Prostate gland (tissue), 2 donors: ENCODE measurements around the gene LRBA. TPM values are rescaled to one million over a fixed set of nuclear protein-coding genes. Genes with fewer than 3 reads are reported as not detected.

Source experiments
- DNase-seq: peaks from one replicate; pipeline ENCODE4 v3.0.0-alpha.2; 2019; ENCODE audit warnings: low spot score
- H3K27ac ChIP-seq, 2 donors: fragments of 200-600 bp; sonication (generic); 2 replicates each; pipeline ENCODE4 v1.5.1; 2017 to 2019
- H3K27me3 ChIP-seq: fragments of 200-600 bp; sonication (generic); replicated peaks from 2 replicates; pipeline ENCODE4 v1.5.1; 2019; ENCODE audit not compliant: insufficient read depth
- H3K36me3 ChIP-seq, 2 donors: fragments of 200-600 bp; sonication (generic); 1 replicate in 1 of 2; 2 replicates in 1 of 2; pipeline versions ENCODE4 v1.5.1 to v1.8.1; 2017 to 2019
- H3K4me1 ChIP-seq: fragments of 200-600 bp; sonication (generic); replicated peaks from 2 replicates; pipeline ENCODE4 v1.5.1; 2019
- H3K4me3 ChIP-seq, 2 donors: fragments of 200-600 bp; sonication (generic); 2 replicates each; pipeline ENCODE4 v1.5.1; 2017 to 2019
- H3K9me3 ChIP-seq: fragments of 200-600 bp; sonication (generic); 2 replicates; pipeline ENCODE4 v1.5.1; 2017
- CTCF ChIP-seq, 4 experiments: fragments of 200-600 bp in 2 of 4; fragments of 450-650 bp in 2 of 4; sonication (generic) in 2 of 4; IDR thresholded peaks; 1 replicate in 3 of 4; 2 replicates in 1 of 4; pipeline ENCODE4 v1.5.1; 2016 to 2019; ENCODE audit warnings: antibody characterized with exemption in 4 of 4, mild to moderate bottlenecking in 2 of 4, moderate library complexity in 2 of 4
- POLR2A ChIP-seq: fragments of 450-650 bp; IDR thresholded peaks from one replicate; pipeline ENCODE4 v1.6.1; 2016; ENCODE audit warnings: antibody characterized with exemption, mild to moderate bottlenecking
- POLR2AphosphoS5 ChIP-seq: sonication (generic); formaldehyde crosslinking; IDR thresholded peaks from one replicate; pipeline ENCODE4 v1.6.1; 2017; ENCODE audit warnings: antibody characterized with exemption
- WGBS: methylation state at CpG from one replicate; pipeline ENCODE4 v1.1.5; 2018; 5-methylcytosine and 5-hydroxymethylcytosine counted together
- intact Hi-C: fragments of 100-400 bp; cut with DNase I; formaldehyde crosslinking; loops from one replicate; pipeline ENCODE4 v1.14.2; 2022
- total RNA-seq, 2 donors: library from RNA; depleted of rRNA; stranded (reverse); fragments of >200 nt; gene quantifications; one replicate each; pipeline ENCODE4 v1.1.0, GENCODE V29; 2016

LRBA gene
- total RNA-seq, 2 donors from 2014 or later: 69.8 to 79.8 TPM

- H3K36me3 ChIP-seq: no peaks in the 10 kb centered on the region
- TF ChIP-seq POLR2A: no peak
- no peak for TF ChIP-seq POLR2AphosphoS5
- no peak for TF ChIP-seq CTCF (IDR thresholded peaks at IDR 0.05)
These were observed 106.0 kb downstream of the LRBA start for GRCh38 chr4:150909116-150909515.

GRCh38 chr4:150906987-150907633 lies 108.0 kb downstream of the LRBA start:
- H3K27me3 ChIP-seq: no peaks in the 10 kb centered on the region
- TF ChIP-seq POLR2A (no peak), CTCF (IDR thresholded peaks at IDR 0.05) (no peak), POLR2AphosphoS5 (no peak)
- H3K9me3 ChIP-seq: no peaks in the 10 kb centered on the region
- 50% methylated on average over 3 of the region's 3 CpGs for WGBS
- no peaks in the 10 kb centered on the region for H3K36me3 ChIP-seq
- H3K4me1 ChIP-seq: no peaks in the 10 kb centered on the region
- DNase-seq: no peak
- no peak overlapping the region for H3K27ac ChIP-seq
- H3K4me3 ChIP-seq: no peak overlapping the region
- intact Hi-C loops: no loop called here

More at GRCh38 chr4:150909116-150909515, 106.0 kb downstream of the LRBA start:
- no peak overlapping the region for H3K27ac ChIP-seq
- 88% methylated on average over 3 of the region's 3 CpGs for whole genome bisulfite sequencing
- no peaks in the 10 kb centered on the region for H3K27me3 ChIP-seq
- no peaks in the 10 kb centered on the region for H3K4me1 ChIP-seq
- DNase-seq: no peak
- no peaks in the 10 kb centered on the region for H3K9me3 ChIP-seq
- intact Hi-C loops: no loop called here
- H3K4me3 ChIP-seq: no peak overlapping the region

GRCh38 chr4:150904671-150905070 lies 110.4 kb downstream of the LRBA start:
- Histone ChIP-seq H3K4me3 (no peak overlapping the region), H3K4me1 (no peaks in the 10 kb centered on the region), H3K27ac (no peak overlapping the region), H3K9me3 (no peaks in the 10 kb centered on the region), H3K36me3 (no peaks in the 10 kb centered on the region), H3K27me3 (no peaks in the 10 kb centered on the region)
- DNase-seq: no peak
- WGBS: 80% methylated on average over 3 of the region's 3 CpGs
- intact Hi-C loops: no loop called here
- no peak for TF ChIP-seq POLR2AphosphoS5
- TF ChIP-seq CTCF (IDR thresholded peaks at IDR 0.05): no peak
- no peak for TF ChIP-seq POLR2A

- no peak for DNase-seq
- no peak overlapping the region for H3K27ac ChIP-seq
- TF ChIP-seq CTCF (IDR thresholded peaks at IDR 0.05) (no peak), POLR2A (no peak), POLR2AphosphoS5 (no peak)
- H3K4me3 ChIP-seq: no peak overlapping the region
- no peaks in the 10 kb centered on the region for H3K4me1 ChIP-seq
- no peaks in the 10 kb centered on the region for H3K36me3 ChIP-seq
- 88% methylated on average over 2 of the region's 2 CpGs for WGBS
- intact Hi-C loops: no loop called here
- no peaks in the 10 kb centered on the region for H3K9me3 ChIP-seq
- H3K27me3 ChIP-seq: no peaks in the 10 kb centered on the region
These were observed 111.5 kb downstream of the LRBA start for GRCh38 chr4:150903603-150904002.

GRCh38 chr4:150896497-150896896 lies 118.6 kb downstream of the LRBA start:
- no peaks in the 10 kb centered on the region for H3K36me3 ChIP-seq
- 96% methylated on average over 1 of the region's 1 CpG for WGBS
- no peaks in the 10 kb centered on the region for H3K9me3 ChIP-seq
- no peak for DNase-seq
- TF ChIP-seq CTCF (IDR thresholded peaks at IDR 0.05) (no peak), POLR2A (no peak), POLR2AphosphoS5 (no peak)
- no peak overlapping the region for H3K27ac ChIP-seq
- intact Hi-C loops: no loop called here
- no peaks in the 10 kb centered on the region for H3K4me1 ChIP-seq
- no peak overlapping the region for H3K4me3 ChIP-seq
- no peaks in the 10 kb centered on the region for H3K27me3 ChIP-seq
